CD8-positive, alpha-beta memory T cell (primary cell): ENCODE results near the gene PID1. TPM values are rescaled to one million over a fixed set of nuclear protein-coding genes. Genes with fewer than 3 reads are reported as not detected.

Source experiments
- CTCF ChIA-PET: fragments of 350-600 bp; sonication (Branson Sonifier 250); formaldehyde crosslinking; loops from one replicate; lab custom pipeline; 2021; ENCODE audit warnings: antibody characterized with exemption; lab: Charles Lee
- POLR2A ChIA-PET: fragments of 350-600 bp; sonication (Branson Sonifier 250); formaldehyde crosslinking; loops from one replicate; lab custom pipeline; 2021; ENCODE audit warnings: antibody characterized with exemption; lab: Charles Lee
- DNase-seq, 5 donors: peaks; one replicate each; pipeline versions ENCODE4 v3.0.0 to v3.0.0-alpha.2; 2020 to 2022; ENCODE audit warnings: mixed read lengths in 1 of 5
- H3K27ac ChIP-seq: one replicate; pipeline ENCODE4 v1.7.0; 2013; ENCODE audit warnings: low read depth, mild to moderate bottlenecking, low read length, moderate library complexity
- H3K27me3 ChIP-seq: 2 replicates; pipeline ENCODE4 v1.7.0; 2013; ENCODE audit warnings: low read length, mild to moderate bottlenecking; ENCODE audit not compliant: insufficient read depth, poor library complexity, severe bottlenecking
- H3K36me3 ChIP-seq: 2 replicates; pipeline ENCODE4 v1.7.0; 2013; ENCODE audit warnings: mild to moderate bottlenecking, low read length, moderate library complexity; ENCODE audit not compliant: insufficient read depth
- H3K4me1 ChIP-seq: 2 replicates; pipeline ENCODE4 v1.7.0; 2013; ENCODE audit warnings: mild to moderate bottlenecking, low read length, moderate library complexity; ENCODE audit not compliant: insufficient read depth
- H3K4me3 ChIP-seq: 2 replicates; pipeline ENCODE4 v1.7.0; 2013; ENCODE audit warnings: mild to moderate bottlenecking, low read length
- H3K9me3 ChIP-seq: 2 replicates; pipeline ENCODE4 v1.7.0; 2013; ENCODE audit warnings: mild to moderate bottlenecking, low read length
- H3K27ac Mint-ChIP-seq, 8 donors: one replicate each; pipeline ENCODE4 v1.8.0; 2020 to 2021; ENCODE audit warnings: mixed read lengths in 8 of 8, mild to moderate bottlenecking in 6 of 8, inconsistent platforms in 3 of 8, moderate library complexity in 3 of 8
- H3K27me3 Mint-ChIP-seq, 2 donors: one replicate each; pipeline ENCODE4 v1.8.0; 2020 to 2021; ENCODE audit warnings: mixed read lengths in 2 of 2, mild to moderate bottlenecking in 1 of 2, moderate library complexity in 1 of 2
- H3K36me3 Mint-ChIP-seq, 3 donors: one replicate each; pipeline ENCODE4 v1.8.0; 2020 to 2021; ENCODE audit warnings: mixed read lengths in 3 of 3, inconsistent platforms in 1 of 3, mild to moderate bottlenecking in 1 of 3
- H3K4me1 Mint-ChIP-seq, 3 donors: one replicate each; pipeline ENCODE4 v1.8.0; 2020 to 2021; ENCODE audit warnings: mixed read lengths in 3 of 3, inconsistent platforms in 1 of 3, mild to moderate bottlenecking in 1 of 3
- H3K4me3 Mint-ChIP-seq, 7 donors: one replicate each; pipeline ENCODE4 v1.8.0; 2020 to 2021; ENCODE audit warnings: mixed read lengths in 7 of 7, mild to moderate bottlenecking in 6 of 7, moderate library complexity in 4 of 7, inconsistent platforms in 2 of 7
- H3K9me3 Mint-ChIP-seq, 5 donors: one replicate each; pipeline ENCODE4 v1.8.0; 2020 to 2022; ENCODE audit warnings: mixed read lengths in 5 of 5, mild to moderate bottlenecking in 3 of 5, moderate library complexity in 2 of 5, inconsistent platforms in 1 of 5
- polyA plus RNA-seq: library from polyadenylated mRNA; unstranded; fragments of 300-500 nt; fragmentation: Illumina TruSeq; gene quantifications from one replicate; pipeline ENCODE4 v1.2.3, GENCODE V29; 2021
- total RNA-seq, 2 experiments: library from RNA; stranded (reverse); gene quantifications; one replicate each; pipeline ENCODE4 v1.2.3, GENCODE V29; 2021

The PID1 gene
- total RNA-seq (not detected), polyA plus RNA-seq (not detected)

- Histone ChIP-seq H3K9me3 (no peaks in the 10 kb centered on the region), H3K4me3 (no peak within 1 kb of the TSS), H3K27me3 (no peaks in the 10 kb centered on the region), H3K36me3 (no peaks in the 10 kb centered on the region), H3K27ac (no peak within 1 kb of the TSS), H3K4me1 (no peaks in the 10 kb centered on the region)
- CTCF ChIA-PET: no interaction called here
- Mint-ChIP-seq H3K4me3 (no peak within 1 kb of the TSS), H3K9me3 (peaks cover 0 to 10% (median 4%) of the 10 kb centered on the region in 5 donors), H3K27me3 (peaks cover 4 to 20% of the 10 kb centered on the region in 2 donors), H3K36me3 (no peaks in the 10 kb centered on the region), H3K4me1 (peaks cover 0 to 5% (median 0%) of the 10 kb centered on the region in 3 donors), H3K27ac (no peak within 1 kb of the TSS)
- DNase-seq: no peak
- POLR2A ChIA-PET: no interaction called here
Measured at GRCh38 chr2:229270551-229271410, at the start of gene PID1. Gene PID1 (minus strand): TSS chr2:229271287. CDS start chr2:229271043, 244 bp downstream.

GRCh38 chr2:229319558-229319957 lies 48.5 kb upstream of the PID1 start:
- H3K27me3 Mint-ChIP-seq: no peaks in the 10 kb centered on the region
- no peaks in the 10 kb centered on the region for H3K4me1 Mint-ChIP-seq
- DNase-seq: no peak
- no peak overlapping the region for H3K27ac ChIP-seq
- H3K9me3 ChIP-seq: no peaks in the 10 kb centered on the region
- POLR2A ChIA-PET: no interaction called here
- H3K4me3 Mint-ChIP-seq: no peak overlapping the region
- H3K36me3 Mint-ChIP-seq: no peaks in the 10 kb centered on the region
- no peaks in the 10 kb centered on the region for H3K36me3 ChIP-seq
- CTCF ChIA-PET: no interaction called here
- no peak overlapping the region for H3K27ac Mint-ChIP-seq
- peaks cover 0 to 7% (median 6%) of the 10 kb centered on the region in 5 donors for H3K9me3 Mint-ChIP-seq
- H3K4me3 ChIP-seq: no peak overlapping the region
- H3K4me1 ChIP-seq: no peaks in the 10 kb centered on the region
- H3K27me3 ChIP-seq: no peaks in the 10 kb centered on the region

GRCh38 chr2:229314117-229314516 lies 43.0 kb upstream of the PID1 start:
- H3K36me3 Mint-ChIP-seq: no peaks in the 10 kb centered on the region
- ChIA-PET CTCF (no interaction called here), POLR2A (no interaction called here)
- H3K4me1 Mint-ChIP-seq: no peaks in the 10 kb centered on the region
- Histone ChIP-seq H3K4me3 (no peak overlapping the region), H3K9me3 (no peaks in the 10 kb centered on the region), H3K36me3 (no peaks in the 10 kb centered on the region), H3K27me3 (no peaks in the 10 kb centered on the region), H3K27ac (no peak overlapping the region), H3K4me1 (no peaks in the 10 kb centered on the region)
- H3K27me3 Mint-ChIP-seq: no peaks in the 10 kb centered on the region
- DNase-seq: no peak
- no peak overlapping the region for H3K27ac Mint-ChIP-seq
- H3K4me3 Mint-ChIP-seq: no peak overlapping the region
- peaks cover 0 to 4% (median 0%) of the 10 kb centered on the region in 5 donors for H3K9me3 Mint-ChIP-seq

- Histone ChIP-seq H3K36me3 (no peaks in the 10 kb centered on the region), H3K27ac (no peak overlapping the region), H3K27me3 (no peaks in the 10 kb centered on the region), H3K4me1 (no peaks in the 10 kb centered on the region), H3K4me3 (no peak overlapping the region), H3K9me3 (no peaks in the 10 kb centered on the region)
- no peaks in the 10 kb centered on the region for H3K4me1 Mint-ChIP-seq
- H3K27ac Mint-ChIP-seq: no peak overlapping the region
- H3K4me3 Mint-ChIP-seq: no peak overlapping the region
- no peaks in the 10 kb centered on the region for H3K36me3 Mint-ChIP-seq
- POLR2A ChIA-PET: no interaction called here
- peaks cover 0 to 4% (median 0%) of the 10 kb centered on the region in 5 donors for H3K9me3 Mint-ChIP-seq
- no peaks in the 10 kb centered on the region for H3K27me3 Mint-ChIP-seq
- CTCF ChIA-PET: no interaction called here
- DNase-seq: no peak
Measured at GRCh38 chr2:229313591-229313990, 42.5 kb upstream of the PID1 start.

GRCh38 chr2:229301237-229301636 lies 30.1 kb upstream of the PID1 start:
- Mint-ChIP-seq H3K4me3 (no peak overlapping the region), H3K9me3 (peaks cover 0 to 10% (median 2%) of the 10 kb centered on the region in 5 donors), H3K4me1 (no peaks in the 10 kb centered on the region), H3K27me3 (no peaks in the 10 kb centered on the region), H3K36me3 (no peaks in the 10 kb centered on the region), H3K27ac (no peak overlapping the region)
- Histone ChIP-seq H3K9me3 (no peaks in the 10 kb centered on the region), H3K4me1 (no peaks in the 10 kb centered on the region), H3K27me3 (no peaks in the 10 kb centered on the region), H3K36me3 (no peaks in the 10 kb centered on the region), H3K4me3 (no peak overlapping the region), H3K27ac (no peak overlapping the region)
- no peak for DNase-seq
- CTCF ChIA-PET: no interaction called here
- POLR2A ChIA-PET: no interaction called here

- Mint-ChIP-seq H3K27me3 (no peaks in the 10 kb centered on the region), H3K4me3 (no peak overlapping the region), H3K4me1 (no peaks in the 10 kb centered on the region), H3K9me3 (peaks cover 0 to 6% (median 2%) of the 10 kb centered on the region in 5 donors), H3K27ac (no peak overlapping the region), H3K36me3 (no peaks in the 10 kb centered on the region)
- Histone ChIP-seq H3K4me3 (no peak overlapping the region), H3K9me3 (no peaks in the 10 kb centered on the region), H3K36me3 (no peaks in the 10 kb centered on the region), H3K27ac (no peak overlapping the region), H3K27me3 (no peaks in the 10 kb centered on the region), H3K4me1 (no peaks in the 10 kb centered on the region)
- ChIA-PET POLR2A (no interaction called here), CTCF (no interaction called here)
- DNase-seq: no peak
Measured at GRCh38 chr2:229300790-229301189, 29.7 kb upstream of the PID1 start.

GRCh38 chr2:229300371-229300770 lies 29.3 kb upstream of the PID1 start:
- no peaks in the 10 kb centered on the region for H3K36me3 ChIP-seq
- no peak for DNase-seq
- no peaks in the 10 kb centered on the region for H3K9me3 ChIP-seq

GRCh38 chr2:229297247-229297646 lies 26.2 kb upstream of the PID1 start:
- Mint-ChIP-seq H3K36me3 (no peaks in the 10 kb centered on the region), H3K27ac (no peak overlapping the region), H3K4me1 (no peaks in the 10 kb centered on the region), H3K9me3 (no peaks in the 10 kb centered on the region), H3K4me3 (no peak overlapping the region), H3K27me3 (no peaks in the 10 kb centered on the region)
- Histone ChIP-seq H3K36me3 (no peaks in the 10 kb centered on the region), H3K27me3 (no peaks in the 10 kb centered on the region), H3K9me3 (no peaks in the 10 kb centered on the region), H3K4me3 (no peak overlapping the region), H3K4me1 (no peaks in the 10 kb centered on the region), H3K27ac (no peak overlapping the region)
- POLR2A ChIA-PET: no interaction called here
- no peak for DNase-seq
- CTCF ChIA-PET: no interaction called here

More at GRCh38 chr2:229300371-229300770, 29.3 kb upstream of the PID1 start:
- Mint-ChIP-seq H3K4me1 (no peaks in the 10 kb centered on the region), H3K36me3 (no peaks in the 10 kb centered on the region), H3K4me3 (no peak overlapping the region), H3K27me3 (no peaks in the 10 kb centered on the region), H3K27ac (no peak overlapping the region), H3K9me3 (peaks cover 0 to 5% (median 2%) of the 10 kb centered on the region in 5 donors)
- Histone ChIP-seq H3K27me3 (no peaks in the 10 kb centered on the region), H3K4me3 (no peak overlapping the region), H3K27ac (no peak overlapping the region), H3K4me1 (no peaks in the 10 kb centered on the region)
- ChIA-PET POLR2A (no interaction called here), CTCF (no interaction called here)
